ENCODE results near the gene RTEL1. TPM values are rescaled to one million over a fixed set of nuclear protein-coding genes. Genes with fewer than 3 reads are reported as not detected.
"Not testable (repeated sequence)": the region's sequence is repeated elsewhere in the genome, so short reads cannot be mapped to it uniquely, and the experiment has no call there.

RTEL1 gene
- 13.5 TPM for total RNA-seq

GRCh38 chr20:63657937-63658748 is at the start of gene RTEL1:
TSS of gene RTEL1 (plus strand) at chr20:63658312. CDS start at chr20:63659403, 1,091 bp downstream.
- peak; percentile 84 to 93 (median 89) for DNase-seq (ENCODE audit: low read depth in 2 of 3, low spot score in 2 of 3)

- no peak for DNase-seq (ENCODE audit: low read depth in 2 of 3, low spot score in 2 of 3)
Observed at GRCh38 chr20:63610581-63611435, 47.3 kb upstream of the RTEL1 start.

- DNase-seq (ENCODE audit: low read depth in 2 of 3, low spot score in 2 of 3) = no peak
Observed at GRCh38 chr20:63611646-63612045, 46.5 kb upstream of the RTEL1 start.

- DNase-seq (ENCODE audit: low read depth in 2 of 3, low spot score in 2 of 3) = no peak
Observed at GRCh38 chr20:63612276-63612931, 45.7 kb upstream of the RTEL1 start.

- DNase-seq (ENCODE audit: low read depth in 2 of 3, low spot score in 2 of 3) = not testable (repeated sequence)
Observed at GRCh38 chr20:63613863-63614594, 44.1 kb upstream of the RTEL1 start.

GRCh38 chr20:63617092-63617875 is 40.8 kb upstream of the RTEL1 start:
- DNase-seq (ENCODE audit: low read depth in 2 of 3, low spot score in 2 of 3) = no peak

GRCh38 chr20:63617876-63618265 is 40.2 kb upstream of the RTEL1 start:
- DNase-seq (ENCODE audit: low read depth in 2 of 3, low spot score in 2 of 3) = no peak

- no peak for DNase-seq (ENCODE audit: low read depth in 2 of 3, low spot score in 2 of 3)
Observed at GRCh38 chr20:63618291-63618980, 39.7 kb upstream of the RTEL1 start.

GRCh38 chr20:63619086-63619485 is 39.0 kb upstream of the RTEL1 start:
- DNase-seq (ENCODE audit: low read depth in 2 of 3, low spot score in 2 of 3) = no peak

- no peak for DNase-seq (ENCODE audit: low read depth in 2 of 3, low spot score in 2 of 3)
Observed at GRCh38 chr20:63619505-63619904, 38.6 kb upstream of the RTEL1 start.

- no peak for DNase-seq (ENCODE audit: low read depth in 2 of 3, low spot score in 2 of 3)
Observed at GRCh38 chr20:63620991-63621390, 37.1 kb upstream of the RTEL1 start.

- no peak for DNase-seq (ENCODE audit: low read depth in 2 of 3, low spot score in 2 of 3)
Observed at GRCh38 chr20:63622096-63622495, 36.0 kb upstream of the RTEL1 start.

- DNase-seq (ENCODE audit: low read depth in 2 of 3, low spot score in 2 of 3) = no peak
Observed at GRCh38 chr20:63622732-63623131, 35.4 kb upstream of the RTEL1 start.

GRCh38 chr20:63624486-63624885 is 33.6 kb upstream of the RTEL1 start:
- DNase-seq (ENCODE audit: low read depth in 2 of 3, low spot score in 2 of 3) = peak in 1 of 3 donors; percentile 36

GRCh38 chr20:63625771-63626423 is 32.2 kb upstream of the RTEL1 start:
- DNase-seq (ENCODE audit: low read depth in 2 of 3, low spot score in 2 of 3) = peak in 1 of 3 donors; percentile 31

- peak in 1 of 3 donors; percentile 62 for DNase-seq (ENCODE audit: low read depth in 2 of 3, low spot score in 2 of 3)
Observed at GRCh38 chr20:63626424-63627128, 31.5 kb upstream of the RTEL1 start, which contains the start of gene GMEB2. TSS of gene GMEB2 (minus strand) at chr20:63627101. CDS start at chr20:63619397, 7,704 bp downstream.

GRCh38 chr20:63627129-63627750 is 30.9 kb upstream of the RTEL1 start:
- peak; percentile 91 to 97 (median 96) for DNase-seq (ENCODE audit: low read depth in 2 of 3, low spot score in 2 of 3)

Data from hematopoietic multipotent progenitor cell (in vitro differentiated cells).